GM21515 (cell line): ENCODE results near the gene HARS2.
"Not testable (repeated sequence)": the region's sequence is repeated elsewhere in the genome, so short reads cannot be mapped to it uniquely, and the experiment has no call there.

Experiments used
- ATAC-seq: cut with Tn5 transposase; IDR thresholded peaks from one replicate; pipeline ENCODE4 v1.9.1; 2021; ENCODE audit not compliant: unreplicated experiment

HARS2 gene, protein sequence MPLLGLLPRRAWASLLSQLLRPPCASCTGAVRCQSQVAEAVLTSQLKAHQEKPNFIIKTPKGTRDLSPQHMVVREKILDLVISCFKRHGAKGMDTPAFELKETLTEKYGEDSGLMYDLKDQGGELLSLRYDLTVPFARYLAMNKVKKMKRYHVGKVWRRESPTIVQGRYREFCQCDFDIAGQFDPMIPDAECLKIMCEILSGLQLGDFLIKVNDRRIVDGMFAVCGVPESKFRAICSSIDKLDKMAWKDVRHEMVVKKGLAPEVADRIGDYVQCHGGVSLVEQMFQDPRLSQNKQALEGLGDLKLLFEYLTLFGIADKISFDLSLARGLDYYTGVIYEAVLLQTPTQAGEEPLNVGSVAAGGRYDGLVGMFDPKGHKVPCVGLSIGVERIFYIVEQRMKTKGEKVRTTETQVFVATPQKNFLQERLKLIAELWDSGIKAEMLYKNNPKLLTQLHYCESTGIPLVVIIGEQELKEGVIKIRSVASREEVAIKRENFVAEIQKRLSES

DNA sequence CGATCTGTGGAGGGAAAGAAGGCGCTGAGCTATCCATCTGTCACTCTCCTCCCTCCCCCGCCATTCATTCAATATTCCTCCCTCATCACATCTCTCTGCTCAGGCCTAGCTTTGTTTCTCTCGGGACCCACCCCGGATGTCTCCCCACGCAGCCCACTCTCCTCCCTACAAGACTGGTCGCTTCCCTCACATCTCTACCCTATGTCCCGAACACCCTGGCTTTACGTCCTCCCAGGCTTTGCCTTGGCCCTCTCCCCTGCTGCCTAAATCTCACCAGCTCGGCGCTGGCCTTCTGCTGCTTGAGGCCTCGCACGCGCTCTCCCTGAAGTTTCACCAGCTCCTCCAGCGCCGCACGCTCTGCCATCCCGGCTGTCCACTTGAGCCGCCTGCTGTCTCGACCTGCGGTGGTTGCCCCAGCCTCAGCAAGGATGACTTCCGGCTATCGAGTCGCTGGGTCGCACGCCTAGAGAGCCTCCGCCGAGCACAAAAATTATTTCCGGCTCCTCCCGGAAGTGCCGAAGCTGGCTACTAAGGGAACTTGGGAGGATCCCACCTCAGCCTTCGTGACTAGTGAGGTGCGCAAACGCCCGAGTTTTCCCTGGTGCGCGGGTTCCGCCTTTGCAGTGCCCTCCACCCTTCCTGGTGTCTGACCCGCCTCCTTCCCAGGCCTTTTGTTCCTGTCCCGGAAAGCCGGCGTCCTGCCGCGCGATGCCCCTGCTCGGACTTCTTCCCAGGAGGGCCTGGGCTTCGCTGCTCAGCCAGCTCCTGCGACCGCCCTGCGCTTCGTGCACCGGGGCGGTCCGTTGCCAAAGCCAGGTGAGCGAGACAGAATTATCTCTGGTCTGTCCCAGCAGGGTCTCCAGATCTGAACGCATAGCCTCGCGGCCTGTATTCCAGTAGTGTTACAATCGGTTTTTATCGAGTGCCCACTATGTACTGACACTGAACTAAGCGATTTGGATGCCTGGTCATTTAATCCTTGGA lies at the start of gene HARS2, which contains the start of gene HARS1:
HARS2 (plus strand) TSS at position 515 of the 984 bp plus-strand sequence; CDS start at position 709, 194 bp downstream.
HARS1 (minus strand) TSS at position 430 of the 984 bp plus-strand sequence; CDS start at position 364, 66 bp downstream.
- peak; percentile 96 for ATAC-seq

GRCh38 chr5:140641716-140642115 lies 49.5 kb upstream of the HARS2 start:
- no peak for ATAC-seq

- no peak for ATAC-seq
Measured at GRCh38 chr5:140642718-140643117, 48.5 kb upstream of the HARS2 start.

- no peak for ATAC-seq
Measured at GRCh38 chr5:140647042-140647419, 44.2 kb upstream of the HARS2 start.

- ATAC-seq, result no peak
Measured at GRCh38 chr5:140658870-140659269, 32.4 kb upstream of the HARS2 start.

GRCh38 chr5:140660371-140660770 lies 30.9 kb upstream of the HARS2 start:
- not testable (repeated sequence) for ATAC-seq

DNA sequence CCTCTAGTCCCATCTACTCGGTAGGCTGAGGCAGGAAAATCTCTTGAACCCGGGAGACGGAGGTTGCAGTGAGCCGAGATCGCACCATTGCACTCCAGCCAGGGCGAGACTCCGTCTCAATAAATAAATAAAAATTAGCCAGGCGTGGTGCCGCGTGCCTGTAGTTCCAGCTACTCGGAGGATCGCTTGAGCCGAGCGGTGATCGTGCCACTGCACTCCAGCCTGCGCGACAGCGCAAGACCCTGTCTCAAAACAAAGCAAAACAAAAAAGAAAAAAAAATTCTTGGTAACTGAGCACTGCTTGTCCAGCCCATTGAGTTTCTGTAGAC lies 27.3 kb upstream of the HARS2 start:
- ATAC-seq, result no peak

DNA sequence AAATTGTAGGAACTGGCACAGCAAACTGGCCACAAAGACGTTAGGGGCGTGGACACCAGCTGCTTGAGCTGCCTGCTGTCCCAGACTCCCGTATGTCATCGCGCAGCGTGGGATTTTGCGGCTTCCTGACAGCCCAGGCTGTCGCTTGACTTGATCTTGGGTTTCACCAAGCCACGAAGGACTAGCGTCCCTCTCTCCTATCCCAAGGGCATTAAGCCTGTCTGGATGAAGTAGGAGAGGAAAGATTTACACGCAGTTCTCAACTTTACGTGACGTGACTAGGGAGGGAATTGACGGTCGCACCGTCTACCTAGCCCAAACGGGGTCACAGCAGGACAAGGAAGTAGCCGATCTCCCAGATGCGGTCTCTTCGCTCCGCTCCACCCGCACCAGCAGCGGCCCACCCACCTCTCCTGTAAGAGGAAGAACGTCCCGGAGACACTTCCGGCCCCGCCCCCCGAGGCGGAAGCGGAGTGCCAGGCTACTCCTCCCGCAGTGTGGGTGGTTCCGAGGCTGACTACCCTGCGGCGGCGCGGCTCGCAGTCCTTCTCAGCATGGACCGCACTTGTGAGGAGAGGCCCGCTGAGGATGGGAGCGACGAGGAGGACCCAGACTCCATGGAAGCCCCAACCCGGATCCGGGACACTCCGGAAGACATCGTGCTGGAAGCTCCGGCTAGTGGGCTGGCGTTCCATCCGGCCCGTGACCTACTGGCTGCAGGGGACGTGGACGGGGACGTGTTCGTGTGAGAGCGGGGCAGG lies 26.7 kb upstream of the HARS2 start, which contains the start of gene WDR55:
WDR55 (plus strand) TSS at position 546 of the 761 bp plus-strand sequence; CDS start at position 555, 9 bp downstream.
- ATAC-seq, result peak; percentile 98

DNA sequence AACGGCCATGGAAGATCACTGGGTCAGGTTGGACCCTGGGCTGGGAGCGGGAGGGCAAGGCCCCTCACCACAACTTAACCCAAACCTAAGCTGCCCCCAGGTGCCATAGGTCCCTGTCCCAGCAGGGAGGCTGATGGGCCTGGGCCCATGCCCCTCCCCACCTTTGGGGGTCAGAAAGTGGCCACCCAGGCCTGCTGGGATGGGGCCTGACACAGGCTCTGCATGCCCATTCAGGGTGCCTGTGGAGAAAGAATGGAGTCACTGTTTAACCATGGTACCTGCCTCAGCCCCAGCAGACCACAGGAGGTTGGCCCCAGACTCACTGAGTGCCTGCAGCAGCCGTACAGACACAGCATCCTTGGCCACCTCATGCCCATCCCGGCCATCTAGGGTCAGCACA lies 20.2 kb upstream of the HARS2 start:
- not testable (repeated sequence) for ATAC-seq

DNA sequence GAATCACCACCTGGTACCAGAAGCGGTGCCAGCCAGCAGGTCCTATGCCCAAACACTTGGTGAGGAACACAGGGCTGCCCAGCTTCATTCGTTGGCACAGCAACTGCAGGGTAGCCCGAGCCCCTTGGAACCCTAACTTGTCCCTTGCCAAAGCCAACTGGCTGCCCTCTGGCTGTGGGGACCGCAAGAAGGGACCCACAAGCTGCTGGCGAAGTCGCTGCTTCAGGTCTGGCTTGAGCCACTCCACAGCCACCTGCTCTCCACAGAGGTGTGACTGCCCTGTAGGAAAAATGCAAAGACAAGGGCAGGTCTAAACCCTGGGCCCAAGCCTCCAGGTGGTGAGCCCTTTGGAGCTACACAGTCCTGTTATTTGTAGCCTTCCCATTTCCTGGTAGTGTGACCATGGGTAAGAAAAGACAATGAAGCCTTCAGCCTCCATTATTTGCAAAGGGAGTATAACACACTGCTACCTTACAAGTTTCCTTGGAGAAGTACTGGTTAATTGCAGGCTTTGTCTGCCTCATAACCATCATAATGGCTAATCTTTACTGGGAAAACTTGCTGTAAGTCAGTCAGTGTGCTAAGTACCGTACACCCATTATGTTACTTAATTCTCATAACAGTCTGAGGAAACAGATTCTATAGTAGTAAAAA lies 19.7 kb upstream of the HARS2 start:
- ATAC-seq, result no peak

- no peak for ATAC-seq
Measured at GRCh38 chr5:140672455-140673186, 18.6 kb upstream of the HARS2 start.

- no peak for ATAC-seq
Measured at GRCh38 chr5:140673187-140673976, 17.9 kb upstream of the HARS2 start, which contains the start of gene DND1. DND1 (minus strand) TSS chr5:140673576; CDS start chr5:140673542, 34 bp downstream.

DNA sequence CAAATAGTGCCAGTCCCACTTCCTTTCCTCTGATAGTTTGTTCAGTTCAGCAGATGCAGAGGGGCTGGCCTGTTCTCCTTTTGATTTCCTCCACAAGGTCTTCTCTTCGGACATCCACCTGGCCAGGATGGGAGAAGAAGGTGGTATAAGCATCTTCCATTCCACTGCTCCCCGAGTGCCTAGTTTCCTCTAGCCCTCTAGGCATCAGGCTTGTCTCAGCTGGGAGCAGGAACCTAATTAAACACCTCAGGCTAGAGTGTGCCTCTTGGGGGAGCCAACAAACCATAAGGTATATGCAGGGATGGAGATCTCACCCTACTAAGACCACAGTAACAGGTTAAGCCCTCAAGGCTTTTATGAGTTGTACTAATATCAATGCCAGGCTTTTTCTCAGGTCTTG lies 17.0 kb upstream of the HARS2 start:
- ATAC-seq, result no peak

DNA sequence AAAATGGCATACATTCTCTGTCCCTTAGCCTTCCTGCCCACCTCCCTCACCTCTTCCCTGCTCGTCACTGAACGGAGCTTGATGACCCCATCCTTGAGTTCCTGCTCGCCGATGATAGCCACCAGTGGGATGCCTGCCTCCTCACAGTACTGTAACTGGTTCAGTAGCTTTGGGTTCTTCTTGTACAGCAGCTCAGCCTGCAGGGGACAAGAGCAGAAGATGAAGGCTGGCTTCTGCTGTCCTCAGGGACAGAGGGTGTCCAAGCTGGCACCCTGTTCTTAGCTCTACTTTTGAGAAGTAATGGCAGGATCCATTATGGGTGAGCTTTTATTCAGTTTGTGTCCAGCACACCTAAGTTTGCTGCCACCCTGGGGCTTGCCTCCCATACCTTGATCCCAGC lies 16.6 kb upstream of the HARS2 start:
- no peak for ATAC-seq

DNA sequence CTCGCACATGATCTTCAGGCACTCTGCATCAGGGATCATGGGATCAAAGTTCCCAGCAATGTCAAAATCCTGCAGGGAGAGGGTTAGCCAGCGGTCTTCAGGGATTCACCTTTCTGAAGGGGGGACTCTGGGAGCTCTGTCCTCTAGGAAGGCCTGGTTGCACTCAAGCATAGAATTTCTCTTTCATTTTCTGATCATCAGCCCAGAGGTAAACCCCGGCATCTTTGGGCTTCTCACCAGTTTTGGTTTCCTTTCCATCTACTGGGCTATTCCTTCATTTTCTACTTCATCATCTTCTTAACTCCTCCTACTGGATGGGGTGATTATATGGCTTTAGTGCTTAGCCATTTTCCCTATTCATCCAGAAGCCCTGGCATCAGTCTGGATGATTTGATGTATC lies 13.3 kb upstream of the HARS2 start:
- ATAC-seq, result no peak

DNA sequence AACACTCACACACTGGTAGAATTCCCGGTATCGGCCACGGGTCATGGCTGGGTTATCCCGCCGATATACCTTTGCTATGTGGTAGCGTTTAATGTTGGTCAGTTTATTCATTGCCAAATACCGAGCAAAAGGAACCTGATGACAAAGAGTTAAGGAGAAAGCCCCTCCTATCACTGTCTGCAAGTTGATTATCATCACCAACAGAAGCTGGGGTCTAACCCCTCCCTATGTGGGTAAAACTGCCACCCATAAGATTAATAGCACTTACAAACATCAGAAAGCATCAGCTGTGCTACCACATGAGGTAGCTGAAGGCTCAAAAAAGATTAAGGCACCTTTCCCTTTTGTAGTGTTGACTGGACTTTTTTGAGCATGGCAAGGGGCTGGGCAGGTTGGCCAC lies 12.3 kb upstream of the HARS2 start:
- ATAC-seq, result no peak

GRCh38 chr5:140690376-140690932 lies 801 bp upstream of the HARS2 start:
- ATAC-seq, result peak; percentile 3

GRCh38 chr5:140694276-140694675 lies 3.0 kb downstream of the HARS2 start:
- no peak for ATAC-seq
